IPS-NIHi7 (cell line): Measurements from ENCODE around the gene PTPN1.
"Not testable (repeated sequence)": the region's sequence is repeated elsewhere in the genome, so short reads cannot be mapped to it uniquely, and the experiment has no call there.

Source experiments
- DNase-seq: peaks from one replicate; pipeline ENCODE4 v3.0.0; 2012; ENCODE audit warnings: mixed read lengths; ENCODE audit errors: extremely low spot score

The PTPN1 gene

DNA sequence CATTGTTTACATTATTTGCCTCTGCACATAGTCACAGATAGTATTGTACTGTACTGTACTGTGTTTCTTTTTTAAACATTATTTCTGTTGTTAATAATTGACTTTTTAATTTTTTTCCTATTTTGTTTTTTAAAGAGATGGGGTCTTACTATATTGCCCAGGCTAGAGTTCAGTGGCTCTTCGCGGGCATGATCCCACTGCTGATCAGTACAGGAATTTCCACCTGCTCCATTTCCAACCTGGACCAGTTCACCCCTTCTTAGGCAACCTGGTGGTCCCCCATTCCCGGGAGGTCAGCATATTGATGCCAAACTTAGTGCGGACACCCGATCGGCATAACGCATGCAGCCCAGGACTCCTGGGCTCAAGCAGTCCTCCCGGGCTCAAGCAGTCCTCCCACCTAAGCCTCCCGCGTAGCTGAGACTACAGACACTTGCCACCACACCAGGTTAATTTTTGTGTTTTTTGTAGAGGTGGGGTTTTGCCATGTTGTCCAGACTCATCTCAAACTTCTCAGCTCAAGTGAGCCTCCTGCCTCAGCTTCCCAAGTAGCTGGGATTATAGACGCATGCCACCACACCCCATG lies 47.5 kb downstream of the PTPN1 start:
- DNase-seq: no peak

DNA sequence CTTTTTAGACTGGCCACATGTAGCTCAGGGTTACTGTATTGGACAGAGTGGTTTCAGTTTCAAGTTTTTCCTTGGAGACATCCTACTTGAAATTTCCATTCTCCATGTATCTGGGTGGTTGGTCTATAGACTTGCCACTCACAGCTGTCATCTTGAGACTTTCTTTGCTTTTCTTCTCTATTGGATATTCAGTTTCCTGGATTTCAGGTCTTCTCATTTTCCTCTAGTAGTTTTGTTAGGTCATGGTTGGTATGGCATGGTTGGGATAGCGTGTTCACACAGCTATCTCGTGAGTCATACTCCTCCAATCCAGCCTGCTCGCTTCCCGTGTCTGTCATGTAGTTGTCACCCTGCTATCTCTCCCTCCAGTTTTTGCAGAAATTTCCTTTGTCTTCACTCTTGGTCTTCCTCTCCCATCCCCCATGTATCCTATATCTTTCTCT lies 48.3 kb downstream of the PTPN1 start:
- DNase-seq: no peak

DNA sequence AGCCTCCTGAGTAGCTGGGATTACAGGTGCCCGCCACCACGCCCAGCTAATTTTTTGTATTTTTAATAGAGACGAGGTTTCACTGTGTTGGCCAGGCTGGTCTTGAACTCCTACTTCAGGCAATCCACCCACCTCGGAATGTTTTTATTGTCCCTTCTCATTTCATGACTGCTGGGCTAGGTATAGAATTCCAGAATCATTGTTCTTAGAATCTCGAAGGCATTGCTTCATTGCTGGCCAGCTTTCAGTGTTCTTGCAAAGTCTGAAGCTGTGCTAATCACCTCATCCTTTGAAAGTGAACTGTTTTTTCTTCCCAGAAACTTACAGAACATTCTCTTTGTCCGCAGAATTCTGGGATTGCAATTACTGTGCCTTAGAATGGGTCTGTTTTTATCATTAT lies 49.0 kb downstream of the PTPN1 start:
- DNase-seq: no peak

DNA sequence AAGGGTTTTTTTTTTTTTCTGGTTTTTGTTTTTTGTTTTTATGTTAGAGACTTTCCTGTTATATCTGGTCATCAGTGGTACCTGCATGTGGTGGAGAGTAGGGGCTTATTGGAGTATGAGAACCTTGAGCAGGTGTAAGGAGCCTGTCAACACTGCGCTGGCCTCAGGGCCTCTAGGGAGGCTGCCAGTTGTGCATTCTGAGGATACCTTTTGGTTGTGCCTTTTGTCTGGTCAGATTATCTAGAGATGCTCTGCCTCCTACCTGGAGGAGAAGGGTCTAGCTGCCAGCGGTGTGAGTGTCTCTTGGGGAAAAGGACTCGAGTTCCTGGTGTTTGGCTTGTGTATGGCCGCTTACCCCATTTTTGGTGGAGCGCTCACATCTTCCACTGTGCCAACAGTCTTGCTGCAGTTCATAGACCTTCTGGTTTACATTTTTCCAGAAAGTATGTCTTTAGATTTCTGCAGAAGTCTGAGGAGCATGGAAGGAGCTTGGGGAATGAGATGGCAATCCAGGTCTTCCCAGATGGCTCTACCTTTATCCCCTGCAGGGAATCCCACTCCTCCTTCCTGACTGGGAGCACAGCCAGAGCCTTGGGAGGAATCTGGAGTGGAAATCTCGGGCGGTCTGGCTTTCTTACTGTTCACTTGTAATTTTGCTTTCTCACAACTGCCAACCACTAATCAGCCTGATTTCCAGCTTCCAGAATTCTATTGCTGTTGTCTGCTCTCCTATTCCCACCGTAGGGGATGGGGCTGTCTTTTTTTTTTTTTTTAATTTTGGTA lies 49.9 kb downstream of the PTPN1 start:
- DNase-seq: no peak

DNA sequence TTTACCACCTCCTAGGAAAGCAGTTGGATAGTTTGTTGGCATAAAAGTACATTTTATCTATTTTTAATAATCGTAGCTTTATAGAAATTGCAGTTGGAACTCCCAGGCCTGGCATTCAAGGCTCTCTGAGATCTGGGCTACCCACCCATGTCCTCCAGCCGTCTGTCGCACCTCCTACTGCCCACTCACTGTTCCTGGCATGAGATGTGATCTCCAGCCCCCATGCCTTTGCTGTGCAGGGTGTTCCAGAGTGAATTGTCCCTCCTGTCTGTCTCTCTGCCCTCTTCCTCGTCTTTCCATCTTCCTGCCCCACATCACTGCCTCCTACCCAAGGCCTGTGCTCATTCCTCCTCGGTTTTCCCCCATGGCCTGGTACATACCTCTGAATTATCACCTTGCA lies 50.7 kb downstream of the PTPN1 start:
- DNase-seq: no peak

DNA sequence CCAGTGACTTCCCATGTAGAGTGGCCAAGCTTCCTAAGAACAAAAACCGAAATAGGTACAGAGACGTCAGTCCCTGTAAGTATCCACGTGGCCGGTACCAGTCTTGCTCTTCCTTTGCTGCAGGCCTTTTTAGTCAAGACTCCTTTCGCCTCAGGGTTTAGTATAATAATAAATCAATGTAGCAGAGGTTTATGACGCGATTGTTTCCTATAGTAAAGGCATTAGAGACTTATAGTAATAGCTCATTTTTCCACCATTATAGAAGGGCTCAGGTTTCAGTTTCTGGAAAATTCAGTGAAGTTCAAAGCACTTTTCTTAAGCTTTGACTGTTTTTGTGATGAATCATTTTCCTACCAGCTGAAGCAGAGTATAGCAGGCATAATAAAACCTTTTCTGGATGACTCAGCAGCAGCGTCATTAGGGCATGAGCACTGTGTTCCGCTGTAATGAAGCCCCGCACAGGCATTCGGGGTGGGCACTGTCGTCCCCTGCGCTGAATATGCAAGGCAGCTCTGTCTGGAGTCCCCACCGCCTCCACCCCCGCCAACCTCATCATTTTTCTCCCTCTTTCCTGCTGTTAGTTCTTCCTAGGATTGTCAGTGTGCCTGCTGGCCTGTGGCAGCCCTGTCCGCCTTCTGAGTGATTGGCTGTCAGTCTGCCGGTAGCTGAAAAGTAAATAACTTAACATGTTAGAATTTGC lies 51.3 kb downstream of the PTPN1 start:
- DNase-seq: no peak

DNA sequence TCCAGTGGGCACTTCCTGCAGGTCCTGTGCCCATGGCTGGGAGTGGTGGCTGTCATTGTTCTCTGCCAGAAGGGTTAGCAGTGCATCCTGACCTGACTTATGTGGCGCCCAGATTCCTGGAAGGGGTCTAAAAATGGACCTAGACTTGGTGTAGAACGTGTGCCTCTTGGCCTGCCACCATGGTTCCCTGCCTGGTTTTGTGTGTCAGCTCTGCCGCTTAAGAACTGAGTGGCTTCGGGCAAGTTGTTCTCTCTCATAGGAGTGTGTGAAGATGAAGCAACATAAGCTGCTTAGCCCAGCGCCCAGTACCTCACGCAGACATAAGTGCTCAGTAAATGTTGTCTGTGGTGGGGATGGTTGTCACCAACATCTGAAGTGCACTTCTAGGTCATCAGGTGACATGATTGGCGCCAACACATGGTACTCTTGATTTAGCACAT lies 52.1 kb downstream of the PTPN1 start:
- DNase-seq: no peak

DNA sequence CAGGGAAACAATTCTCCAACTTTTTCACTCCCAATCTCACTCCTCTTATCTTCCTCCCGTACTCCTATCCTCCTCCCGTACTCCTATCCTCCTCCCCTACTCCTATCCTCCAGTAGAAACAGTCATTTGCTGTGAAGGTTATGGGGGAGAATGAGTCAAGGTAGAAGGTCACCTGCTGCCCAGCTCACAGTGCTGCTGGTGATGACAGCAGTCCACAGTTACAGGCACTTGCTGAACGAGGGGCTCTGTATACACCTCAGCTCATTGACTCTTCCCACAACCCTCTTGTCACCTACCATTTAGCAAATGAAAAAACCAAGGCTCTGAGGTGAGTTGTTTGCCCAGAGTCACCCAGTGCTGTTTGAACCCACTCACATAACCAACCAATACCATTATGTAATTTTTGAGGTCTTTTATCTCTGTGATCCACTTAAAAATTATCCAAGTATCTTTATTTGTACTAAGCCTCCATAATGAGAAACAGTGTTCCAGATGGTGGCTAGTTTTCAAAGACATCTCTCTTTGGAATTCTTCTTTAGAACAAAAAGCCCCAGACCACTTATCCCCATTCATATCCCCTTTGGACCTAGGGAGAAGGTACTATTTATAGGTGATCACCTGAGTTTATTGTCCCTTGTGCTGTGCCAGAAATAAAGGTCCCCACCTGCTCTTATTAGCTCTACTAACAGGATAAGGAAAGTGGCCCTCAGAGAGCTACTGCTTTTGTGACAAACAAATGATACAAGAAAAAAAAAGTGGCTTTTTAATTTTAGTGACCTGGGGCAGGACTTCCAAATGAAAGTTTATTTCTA lies 53.2 kb downstream of the PTPN1 start:
- DNase-seq: no peak

DNA sequence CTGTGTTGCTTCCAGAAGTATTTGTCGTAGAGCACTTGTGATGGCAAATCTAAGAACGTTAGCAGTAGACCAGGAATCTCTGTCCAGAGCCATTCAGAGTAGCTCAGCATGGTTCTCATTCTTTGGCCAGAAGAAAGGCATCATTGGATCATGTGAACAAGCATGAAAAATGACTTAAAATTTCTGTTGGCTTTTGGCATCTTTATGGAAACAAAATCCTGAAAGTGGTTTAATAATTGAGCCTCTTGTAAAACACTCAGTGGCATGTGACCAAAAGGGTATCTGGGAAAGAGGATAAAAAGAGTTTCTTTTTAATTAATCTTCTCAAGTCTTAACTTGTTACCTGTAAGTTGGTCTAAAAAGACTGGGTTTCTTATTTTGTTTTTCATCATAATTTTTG lies 55.2 kb downstream of the PTPN1 start:
- DNase-seq: no peak

DNA sequence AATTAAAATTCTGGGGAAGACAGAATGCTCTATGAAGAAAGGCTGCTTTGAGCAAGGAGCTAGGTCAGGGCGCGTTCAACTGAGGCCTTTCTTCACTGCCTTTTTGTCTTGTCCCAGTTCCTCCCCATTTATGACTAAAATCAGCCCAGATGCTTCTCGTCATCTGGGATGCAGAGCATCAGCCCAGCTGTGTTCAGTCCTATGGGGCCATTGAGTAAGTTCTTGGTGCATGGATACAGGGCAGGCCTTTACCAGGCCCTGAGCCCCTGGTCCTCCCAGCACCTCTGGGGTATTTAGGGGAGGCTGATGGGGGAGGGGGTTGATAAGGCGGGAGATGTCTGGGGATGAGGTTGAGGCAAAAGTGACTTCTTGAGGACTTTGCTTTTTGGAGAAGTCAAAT lies 55.7 kb downstream of the PTPN1 start:
- no peak for DNase-seq

DNA sequence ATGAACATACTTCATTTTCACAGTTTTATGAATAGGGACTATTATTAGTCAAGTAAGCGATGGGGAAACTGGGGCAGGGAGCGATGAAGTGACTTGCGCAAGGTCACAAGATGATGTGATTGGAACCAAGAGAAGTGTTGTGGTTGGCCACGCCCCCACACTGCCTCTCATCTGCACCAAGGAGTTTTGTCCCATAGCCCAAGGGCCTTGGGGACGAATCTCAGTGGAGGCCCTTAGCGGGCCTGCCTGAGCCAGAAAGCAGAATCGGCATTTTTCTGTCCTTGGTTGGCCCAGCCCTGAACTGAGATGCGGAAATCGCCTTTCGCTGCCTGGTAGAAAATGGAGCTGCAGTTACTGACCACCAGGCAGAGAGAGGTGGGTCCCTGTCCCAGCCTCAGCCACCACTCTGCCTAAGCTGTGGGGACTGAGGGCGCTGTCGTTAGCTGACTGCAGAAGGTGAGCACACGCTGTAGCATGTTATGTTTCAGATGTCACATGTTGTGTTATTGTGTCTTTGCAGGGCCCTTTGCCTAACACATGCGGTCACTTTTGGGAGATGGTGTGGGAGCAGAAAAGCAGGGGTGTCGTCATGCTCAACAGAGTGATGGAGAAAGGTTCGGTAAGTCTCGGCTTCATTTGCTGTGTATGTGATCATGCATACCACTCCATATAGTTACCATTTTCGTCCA lies 57.8 kb downstream of the PTPN1 start:
- no peak for DNase-seq

DNA sequence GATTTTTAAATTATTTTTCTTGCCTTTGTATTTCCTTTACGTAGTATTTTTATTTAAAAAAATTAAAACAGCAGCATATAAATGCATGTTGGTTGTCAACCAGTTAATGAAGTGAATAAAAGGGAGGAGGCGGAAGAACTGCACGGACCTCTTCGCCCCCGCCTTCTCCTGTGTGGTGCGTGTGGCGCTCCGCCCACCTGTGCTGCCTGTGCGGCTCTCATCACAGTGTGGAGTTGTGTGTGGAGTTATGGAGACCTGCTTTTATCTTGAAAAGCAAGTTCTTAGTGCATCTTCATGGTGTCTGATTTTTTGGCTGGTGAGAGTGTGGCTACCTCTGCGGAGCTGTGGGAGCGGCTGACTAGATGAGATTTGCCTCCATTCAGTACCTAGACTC lies 58.4 kb downstream of the PTPN1 start:
- no peak for DNase-seq

DNA sequence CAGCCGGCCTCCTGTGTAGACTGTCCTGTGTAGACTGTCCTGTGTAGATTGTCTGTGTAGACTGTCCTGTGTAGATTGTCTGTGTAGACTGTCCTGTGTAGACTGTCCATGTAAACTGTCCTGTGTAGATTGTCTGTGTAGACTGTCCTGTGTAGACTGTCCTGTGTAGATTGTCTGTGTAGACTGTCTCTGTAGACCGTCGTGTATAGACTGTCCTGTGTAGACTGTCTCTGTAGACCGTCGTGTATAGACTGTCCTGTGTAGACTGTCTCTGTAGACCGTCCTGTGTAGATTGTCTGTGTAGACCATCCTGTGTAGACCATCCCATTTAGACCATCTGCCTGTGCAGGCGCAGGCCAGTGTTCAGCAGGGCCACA lies 59.3 kb downstream of the PTPN1 start:
- DNase-seq: not testable (repeated sequence)

DNA sequence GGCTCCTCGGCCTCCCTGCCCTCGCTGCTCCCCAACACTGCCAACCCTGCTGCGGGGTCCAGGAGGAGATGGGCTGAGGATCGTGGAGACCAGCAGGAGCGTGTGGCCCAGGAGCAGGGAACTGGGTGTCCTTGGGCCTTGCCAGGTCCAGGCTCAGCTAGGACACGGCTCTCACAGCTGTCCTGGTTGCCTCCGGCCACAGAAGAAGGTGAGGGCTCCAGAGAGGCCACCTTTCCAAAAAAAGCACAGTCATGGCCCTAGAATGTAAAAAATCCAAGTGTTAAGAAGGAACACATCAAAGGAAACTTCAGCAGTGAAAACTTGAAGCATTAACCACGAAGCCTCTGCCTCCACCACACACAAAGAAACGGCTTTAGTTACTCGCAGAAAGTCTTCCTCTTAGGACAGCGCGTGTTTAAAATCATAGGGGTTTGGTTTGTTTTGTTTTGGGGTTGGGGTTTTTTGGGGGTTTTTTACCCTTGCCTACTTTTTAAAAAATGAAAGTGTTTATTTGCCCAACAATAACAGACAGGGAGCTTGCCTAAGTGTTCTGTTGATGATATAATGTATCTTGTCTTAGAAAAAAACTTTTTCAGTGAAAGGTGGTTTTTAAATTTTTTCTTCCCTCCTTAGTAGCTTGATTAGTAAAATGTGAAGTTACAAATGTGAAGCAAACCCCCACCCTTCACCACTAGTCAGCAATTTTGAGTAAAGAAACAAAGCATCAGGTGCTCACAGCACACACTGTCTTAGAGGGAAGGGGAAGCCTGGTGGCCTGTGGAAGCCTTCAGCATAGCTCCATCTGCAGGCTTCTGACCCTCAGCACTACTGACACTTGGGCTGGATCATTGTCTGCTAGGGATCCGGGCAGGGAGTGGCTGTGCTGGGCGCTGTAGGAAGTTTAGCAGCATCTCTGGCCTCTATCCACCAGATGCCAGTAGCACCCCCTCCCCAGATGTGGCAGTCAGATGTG lies 60.0 kb downstream of the PTPN1 start:
- DNase-seq: peak; percentile 73

DNA sequence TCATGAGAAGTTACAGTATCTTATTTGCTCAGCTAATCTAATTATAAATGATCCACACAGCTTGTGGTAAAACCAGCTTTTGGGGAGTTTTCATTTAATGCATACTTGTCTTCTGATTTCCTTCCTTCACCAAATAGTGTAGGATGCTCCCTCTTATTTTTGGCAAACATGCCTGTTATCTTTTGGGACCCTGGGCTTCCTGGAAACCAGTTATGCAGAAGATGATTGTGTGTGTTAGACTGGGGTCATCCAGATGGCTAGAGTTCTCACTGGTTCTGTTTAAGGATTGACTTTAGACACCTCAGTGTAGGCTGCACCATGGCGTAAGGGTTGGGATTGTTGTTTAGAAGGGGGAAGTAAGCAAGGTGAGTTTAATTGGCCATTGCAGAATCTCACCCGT lies 61.3 kb downstream of the PTPN1 start:
- DNase-seq: no peak

DNA sequence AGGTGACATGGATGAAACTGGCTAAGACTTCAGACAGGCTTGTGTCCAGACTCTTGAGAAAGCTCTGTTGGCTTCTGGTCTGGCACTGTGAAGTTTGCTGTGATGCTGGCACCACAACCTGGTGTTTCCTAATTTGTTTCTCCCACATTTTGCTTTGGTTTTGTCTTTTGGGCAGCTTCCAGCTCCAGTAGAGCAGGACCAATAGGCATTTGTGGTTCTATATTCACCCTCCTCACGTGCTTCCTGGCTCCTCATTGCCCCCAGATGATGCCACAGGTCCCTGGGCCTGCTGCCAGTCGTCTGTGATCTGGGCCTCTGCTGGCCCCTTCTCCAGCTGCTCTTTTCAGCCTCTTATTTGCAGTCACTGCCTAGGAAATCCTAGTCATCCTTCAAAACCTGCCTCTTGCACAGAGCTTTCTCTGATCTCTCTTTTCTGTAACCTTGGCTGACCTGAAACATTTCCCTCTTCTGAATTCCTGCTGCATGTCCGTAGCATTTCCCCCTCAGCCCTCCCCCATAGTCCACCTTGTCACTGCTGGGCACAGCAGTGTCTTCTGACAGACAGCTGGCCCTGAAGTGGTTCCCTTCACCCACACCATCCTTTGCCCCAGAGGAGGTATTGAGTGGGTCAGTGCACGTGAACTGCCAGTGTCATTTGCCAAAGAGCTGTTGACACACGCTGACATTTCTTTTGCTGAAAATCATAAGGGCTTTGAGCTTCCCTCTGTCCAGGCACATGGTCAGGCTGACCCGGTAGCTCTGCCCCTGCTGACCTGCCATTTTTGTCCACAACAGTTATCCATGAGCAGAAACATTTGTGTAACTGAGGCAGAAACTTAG lies 63.0 kb downstream of the PTPN1 start:
- no peak for DNase-seq

DNA sequence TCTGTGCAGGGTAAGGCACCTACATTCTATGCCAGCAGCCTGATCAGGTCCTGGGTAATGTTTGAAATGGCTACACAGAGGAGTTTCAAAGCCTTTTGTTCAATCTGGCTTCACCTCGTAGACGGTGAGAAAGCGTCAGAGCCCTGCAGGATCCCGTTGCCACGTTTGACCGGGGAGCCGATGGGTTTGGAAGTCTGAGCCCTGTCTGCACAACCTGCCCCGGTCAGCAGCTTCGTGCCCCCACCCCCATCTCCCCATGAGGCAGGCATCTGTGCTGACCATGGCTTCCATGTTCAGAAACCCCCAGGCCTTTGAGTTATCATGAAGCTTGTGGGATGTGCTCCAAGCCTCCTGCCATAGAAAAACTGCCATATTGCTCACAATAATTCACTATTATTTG lies 63.9 kb downstream of the PTPN1 start:
- no peak for DNase-seq

DNA sequence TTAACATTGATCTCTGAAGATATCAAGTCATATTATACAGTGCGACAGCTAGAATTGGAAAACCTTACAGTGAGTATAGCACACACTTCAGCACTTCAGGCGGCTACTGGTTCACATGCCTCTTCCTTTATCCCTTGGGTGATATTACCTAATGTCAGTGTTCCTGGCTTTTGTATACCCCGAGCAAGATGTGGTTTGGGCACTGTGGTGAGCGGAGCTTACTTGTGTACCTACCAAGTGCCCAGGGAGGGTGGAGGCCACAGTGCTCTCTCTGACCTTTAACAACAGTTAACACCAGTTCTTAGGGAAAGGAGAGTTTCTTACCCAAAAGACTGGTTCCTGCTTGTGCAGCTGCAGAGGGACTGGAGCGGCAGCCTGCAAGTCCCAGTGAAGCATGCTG lies 64.4 kb downstream of the PTPN1 start:
- no peak for DNase-seq
